MV-4-11 (cell line): Measurements from ENCODE around the gene ERBB4.
"Not testable (repeated sequence)": the region's sequence is repeated elsewhere in the genome, so short reads cannot be mapped to it uniquely, and the experiment has no call there.

Experiments used
- DNase-seq: peaks from one replicate; lab custom pipeline; 2025; lab: John Stamatoyannopoulos, UW

The ERBB4 gene

DNA sequence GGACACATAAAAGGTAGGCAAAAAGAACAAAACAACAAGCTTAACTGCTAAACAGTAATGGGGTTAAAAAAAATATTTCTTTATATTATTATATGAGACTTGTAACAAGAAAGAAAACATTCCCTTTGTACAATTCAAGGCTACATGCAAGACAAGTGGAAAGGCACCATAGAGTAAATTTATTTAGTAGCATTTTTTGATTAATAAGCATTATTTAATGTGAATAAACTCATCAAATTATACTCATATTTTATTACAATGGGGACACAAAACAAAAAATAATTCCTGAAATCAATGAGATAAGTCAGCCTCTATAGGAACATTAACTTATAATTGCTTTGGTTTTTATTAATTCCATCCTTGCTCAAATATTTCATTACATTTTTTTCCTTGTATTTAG lies 809.2 kb downstream of the ERBB4 start:
- no peak for DNase-seq

GRCh38 chr2:211724933-211725332 lies 813.7 kb downstream of the ERBB4 start:
- no peak for DNase-seq

DNA sequence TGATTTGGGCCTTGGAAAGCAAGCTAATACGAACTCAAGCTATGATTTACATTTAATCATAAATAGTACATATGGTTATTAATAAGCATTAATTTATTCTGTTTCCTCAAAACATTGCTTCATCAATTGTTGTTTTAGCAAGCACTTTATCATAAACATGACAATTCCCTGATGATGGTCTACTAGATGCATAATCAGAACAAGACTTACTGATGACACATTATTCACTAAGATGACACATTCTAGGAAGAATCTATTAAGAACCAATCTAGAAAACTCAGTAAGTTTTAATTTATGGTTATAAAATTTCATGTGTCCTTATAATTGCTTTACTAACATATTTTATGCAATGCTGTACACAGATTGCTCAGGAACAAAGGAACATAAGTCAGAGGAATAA lies 815.2 kb downstream of the ERBB4 start:
- DNase-seq: no peak

- no peak for DNase-seq
These were observed 815.7 kb downstream of the ERBB4 start for GRCh38 chr2:211722928-211723327.

GRCh38 chr2:211721874-211722273 lies 816.7 kb downstream of the ERBB4 start:
- DNase-seq: not testable (repeated sequence)

- DNase-seq: peak; percentile 85
These were observed 829.2 kb downstream of the ERBB4 start for GRCh38 chr2:211709389-211709788.

DNA sequence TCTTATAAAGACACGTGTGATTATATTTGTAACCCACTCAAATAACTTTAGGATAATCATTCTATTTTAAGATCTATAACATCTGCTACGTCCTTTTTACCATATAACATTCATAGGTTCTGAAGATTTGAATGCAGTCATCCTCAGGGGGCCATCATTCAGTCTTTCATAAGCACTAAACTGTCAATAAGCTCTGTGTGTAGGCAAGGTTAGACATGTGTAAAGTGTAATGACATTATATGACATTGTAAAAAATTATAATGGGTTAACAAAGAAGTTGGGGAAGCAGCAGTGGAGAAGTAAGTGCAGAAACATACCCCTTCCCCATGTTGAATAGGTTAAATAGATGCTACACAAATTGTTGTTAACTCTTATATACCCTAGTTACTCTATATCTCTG lies 845.9 kb downstream of the ERBB4 start:
- DNase-seq: no peak

- no peak for DNase-seq
These were observed 847.9 kb downstream of the ERBB4 start for GRCh38 chr2:211690736-211691135.

DNA sequence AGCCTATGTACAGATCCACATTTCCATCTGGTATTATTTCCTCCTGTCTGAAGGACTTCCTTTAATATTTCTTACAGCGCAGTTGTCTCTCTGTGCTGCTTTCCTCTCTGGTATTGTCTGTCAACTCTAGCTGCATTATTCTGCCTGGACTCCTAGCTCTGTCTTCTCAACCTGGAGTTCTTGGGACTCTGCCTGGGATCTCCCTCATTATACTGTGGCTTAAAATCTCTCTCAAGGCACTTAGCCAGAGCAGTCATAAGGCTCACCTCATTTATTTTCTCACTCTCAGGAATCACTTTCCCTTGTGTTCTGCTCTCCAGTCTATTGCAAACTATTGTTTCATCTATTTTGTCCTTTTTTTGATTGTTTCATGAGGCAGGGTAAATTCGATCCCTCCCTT lies 850.4 kb downstream of the ERBB4 start:
- DNase-seq: no peak

DNA sequence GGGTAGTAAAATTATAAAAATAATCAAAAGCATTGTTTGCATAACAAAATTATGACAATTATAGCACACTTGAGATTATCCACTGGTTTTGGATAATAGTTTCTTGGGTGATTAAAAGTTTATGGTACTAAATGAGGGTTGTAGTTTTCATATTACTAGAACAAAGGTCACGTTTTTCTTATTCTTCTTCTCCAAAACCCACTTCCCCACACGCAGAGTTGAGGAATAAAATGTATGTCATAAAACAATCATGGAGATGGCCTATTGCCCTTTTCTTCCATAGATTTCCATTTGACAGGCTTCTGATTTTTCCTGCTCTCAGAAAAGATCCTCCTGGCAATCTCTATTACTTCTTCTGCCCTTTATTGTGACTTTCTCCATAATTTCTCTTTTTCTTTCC lies 863.9 kb downstream of the ERBB4 start:
- no peak for DNase-seq

GRCh38 chr2:211673133-211673905 lies 865.3 kb downstream of the ERBB4 start:
- no peak for DNase-seq

DNA sequence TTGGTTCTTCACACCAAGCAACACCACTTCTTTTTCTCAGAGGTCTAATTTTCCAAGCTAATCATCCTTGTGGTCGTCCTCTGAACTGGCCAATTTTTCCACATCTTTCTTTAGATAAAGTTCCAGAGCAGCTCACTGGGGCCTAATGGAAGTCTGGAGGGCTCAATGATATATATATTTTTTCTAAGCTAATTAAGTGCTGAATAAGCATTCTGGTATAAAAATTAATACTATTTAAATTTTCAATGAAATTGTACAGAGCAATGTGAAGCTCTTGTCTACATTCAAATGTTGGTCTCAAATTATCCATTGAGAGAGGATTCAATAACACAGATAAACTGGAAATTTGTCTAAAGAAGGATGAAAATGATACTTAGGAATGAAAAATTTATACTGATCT lies 866.6 kb downstream of the ERBB4 start:
- DNase-seq: no peak

DNA sequence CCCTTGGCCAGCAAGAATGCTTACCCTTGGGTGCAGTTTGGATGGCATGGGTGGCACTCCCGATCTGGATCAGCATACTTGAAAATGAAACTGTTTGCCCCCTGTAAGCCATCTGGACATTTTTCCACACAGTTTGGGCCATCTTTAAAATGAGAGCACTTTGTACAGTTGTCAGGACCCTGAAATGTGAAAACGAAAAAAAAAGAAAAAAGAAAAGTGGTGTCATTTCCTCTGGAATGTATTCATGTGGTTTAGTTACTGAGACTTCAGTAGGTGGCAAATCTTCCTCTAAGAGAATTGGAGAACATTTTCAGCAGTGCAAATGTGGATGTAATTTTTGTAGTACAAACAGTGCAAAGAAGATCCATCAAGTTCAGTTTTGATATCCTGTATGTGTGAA lies 873.3 kb downstream of the ERBB4 start:
- DNase-seq: no peak

DNA sequence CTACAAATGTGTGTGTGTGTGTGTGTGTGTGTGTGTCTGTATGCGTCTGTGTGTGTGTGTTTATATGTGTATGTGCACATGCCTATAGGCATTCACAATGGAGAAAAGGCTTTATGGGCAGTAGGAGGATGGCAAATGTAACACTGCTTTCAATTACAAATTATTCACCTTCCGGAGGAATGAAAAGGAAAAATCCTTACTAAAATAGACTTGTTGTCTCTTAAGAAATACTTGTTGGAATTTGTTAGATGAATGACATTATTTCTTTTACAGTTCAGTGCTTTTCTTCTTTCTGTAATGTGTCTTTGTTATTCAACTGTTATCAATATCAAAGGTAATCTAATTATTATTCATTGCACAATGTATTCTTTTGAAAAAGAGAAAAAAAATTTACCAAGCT lies 874.3 kb downstream of the ERBB4 start:
- no peak for DNase-seq

DNA sequence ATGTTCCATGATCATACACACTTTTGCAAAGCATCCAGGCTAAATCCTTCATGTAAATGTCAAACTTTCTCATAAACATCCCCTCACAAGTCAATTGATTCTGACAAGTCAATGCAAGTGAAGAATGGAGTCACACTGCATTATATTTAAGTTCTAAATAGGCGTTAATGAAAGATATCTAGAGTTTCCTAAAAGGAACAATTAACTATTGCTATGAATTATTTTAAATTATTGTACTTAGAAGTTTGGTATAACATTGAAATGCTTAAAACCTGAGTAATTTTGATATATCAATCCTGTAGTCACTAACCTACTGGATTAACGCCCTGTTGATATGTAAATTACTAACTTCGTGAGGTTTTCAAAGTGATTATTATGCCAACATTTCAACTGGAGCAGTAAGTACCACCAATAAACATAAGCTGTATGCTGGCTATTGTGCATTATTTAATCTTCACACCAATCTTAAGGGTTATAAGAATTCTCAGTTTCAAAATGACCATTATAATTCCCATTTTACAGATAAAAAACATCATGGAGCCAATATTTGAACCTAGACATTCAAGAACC lies 884.3 kb downstream of the ERBB4 start:
- no peak for DNase-seq

- no peak for DNase-seq
These were observed 886.3 kb downstream of the ERBB4 start for GRCh38 chr2:211652327-211652726.

DNA sequence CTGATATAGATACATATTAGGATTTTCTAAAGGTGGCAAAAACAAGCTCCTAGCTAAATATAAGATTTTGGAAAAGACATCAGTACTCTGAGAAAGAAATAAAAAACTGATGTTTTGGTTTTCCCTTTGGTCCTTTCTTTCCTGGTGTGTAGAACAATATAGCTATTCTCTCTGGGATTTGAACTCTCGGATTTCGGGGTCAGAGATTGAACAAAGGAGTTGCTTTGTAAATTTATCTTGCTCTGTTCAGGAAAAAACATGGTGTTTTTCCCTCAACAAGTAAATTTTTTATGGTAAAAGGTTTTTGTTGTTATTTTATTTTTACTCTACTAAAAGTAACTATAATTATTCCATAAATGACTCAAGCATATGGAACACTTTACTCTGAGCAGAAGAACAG lies 889.3 kb downstream of the ERBB4 start:
- DNase-seq: no peak

- no peak for DNase-seq
These were observed 907.1 kb downstream of the ERBB4 start for GRCh38 chr2:211631503-211631902.

DNA sequence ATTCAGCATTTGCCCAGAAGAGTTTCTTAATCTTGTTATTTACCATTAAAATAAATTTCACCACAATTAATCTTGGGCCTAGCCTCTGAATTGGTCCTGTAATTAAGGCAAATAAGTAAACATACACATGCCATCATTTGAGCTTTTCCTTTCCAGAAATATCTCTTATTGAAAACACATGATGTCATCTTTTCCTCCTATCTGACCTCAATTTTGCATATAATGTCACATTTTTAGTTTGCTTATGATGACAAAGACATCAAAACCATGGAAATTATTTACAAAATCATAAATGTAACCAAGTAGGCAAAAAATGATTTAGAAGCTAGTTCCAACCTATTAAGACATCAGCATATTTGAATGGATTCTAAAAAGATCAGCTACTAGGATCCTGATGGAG lies 915.5 kb downstream of the ERBB4 start:
- no peak for DNase-seq

DNA sequence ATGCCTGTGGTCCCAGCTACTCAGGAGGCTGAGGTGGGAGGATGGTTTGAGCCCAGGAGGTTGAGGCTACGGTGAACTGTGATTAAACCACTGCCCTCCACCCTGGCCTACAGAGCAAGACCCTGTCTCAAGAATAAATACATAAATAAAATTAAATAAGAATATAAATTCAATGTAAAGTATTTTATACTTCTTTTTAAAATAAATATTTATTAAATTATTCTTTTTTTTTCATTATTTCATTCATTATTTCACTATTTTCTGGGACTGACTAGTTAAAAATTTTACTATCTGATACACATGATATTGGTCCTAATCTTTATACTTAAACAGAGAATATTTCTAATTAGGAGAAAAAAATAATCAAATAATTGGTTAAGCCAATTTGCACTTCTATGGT lies 917.6 kb downstream of the ERBB4 start:
- DNase-seq: no peak

DNA sequence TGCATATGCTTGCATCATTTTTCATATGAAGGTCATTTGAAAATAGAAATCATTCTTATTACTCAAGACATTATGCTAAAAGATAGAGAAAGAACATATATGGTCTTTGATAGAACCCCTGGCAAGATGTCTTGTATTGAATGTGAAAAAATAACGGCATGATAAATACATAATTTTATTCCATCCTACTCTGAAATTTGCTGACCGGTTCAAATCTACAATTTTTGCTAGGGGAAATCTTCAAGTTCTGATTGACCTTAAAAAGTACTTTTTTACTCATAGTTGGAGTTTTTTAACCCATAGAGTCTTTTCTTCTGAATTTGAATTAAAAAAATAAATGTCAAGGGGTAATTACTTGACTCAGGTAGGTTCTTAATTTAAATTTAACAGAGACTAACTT lies 920.8 kb downstream of the ERBB4 start:
- no peak for DNase-seq

DNA sequence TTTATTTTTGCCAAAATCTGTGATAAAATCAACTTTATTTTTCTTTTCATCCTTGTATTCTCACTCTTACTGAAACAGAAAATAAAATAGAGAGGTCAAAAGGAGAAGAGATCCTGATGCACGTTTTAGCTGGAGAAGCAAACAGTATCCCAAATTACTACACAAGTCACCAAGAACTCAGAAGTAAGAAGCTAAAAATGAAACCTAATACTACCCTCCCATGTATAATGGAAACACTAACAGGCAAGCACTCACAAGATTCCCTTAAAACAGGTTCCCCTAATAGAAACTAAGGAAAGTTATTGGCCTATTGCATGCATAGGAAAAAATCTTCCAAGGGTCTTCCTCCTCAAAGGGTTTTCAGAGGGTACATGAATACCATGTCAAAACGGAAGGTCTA lies 927.0 kb downstream of the ERBB4 start:
- no peak for DNase-seq

- DNase-seq: peak; percentile 64
These were observed 927.5 kb downstream of the ERBB4 start for GRCh38 chr2:211611061-211611518.

DNA sequence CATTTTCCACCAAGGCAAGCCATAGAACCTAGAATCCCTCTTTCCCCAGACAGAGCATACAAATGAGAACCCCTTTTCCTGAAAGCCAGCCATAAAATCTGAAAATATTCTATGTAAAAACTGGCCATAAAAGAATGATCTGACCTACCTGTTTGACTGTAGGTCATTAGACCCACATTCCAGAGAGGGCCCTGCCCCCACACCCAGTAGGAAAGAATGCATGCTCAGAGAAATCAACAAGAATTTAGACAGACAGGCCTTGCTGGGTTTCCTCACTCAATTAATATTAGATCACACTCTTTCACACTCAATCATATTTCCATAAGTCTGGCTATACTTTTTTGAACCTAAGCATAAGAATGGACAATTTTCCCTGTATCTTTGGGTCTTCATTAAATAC lies 929.5 kb downstream of the ERBB4 start:
- no peak for DNase-seq
